Activated CD4-positive, alpha-beta T cell treated with anti-CD3 and anti-CD28 coated beads for 36 hours (primary cell): Measurements from ENCODE around the gene SPPL2C. TPM values are rescaled to one million over a fixed set of nuclear protein-coding genes. Genes with fewer than 3 reads are reported as not detected.

Source experiments
- ATAC-seq: fragments of 200-7000 bp; cut with Tn5 transposase; one replicate; pipeline ENCODE4 v1.10.0; 2021; ENCODE audit warnings: mild to moderate bottlenecking, moderate library complexity
- CTCF ChIA-PET: fragments of 350-600 bp; sonication (Branson Sonifier 250); formaldehyde crosslinking; loops from one replicate; lab custom pipeline; 2021; ENCODE audit warnings: antibody characterized with exemption; lab: Charles Lee
- POLR2A ChIA-PET: fragments of 350-600 bp; sonication (Branson Sonifier 250); formaldehyde crosslinking; loops from one replicate; lab custom pipeline; 2021; ENCODE audit warnings: antibody characterized with exemption, inconsistent platforms; lab: Charles Lee
- DNase-seq: peaks from one replicate; pipeline ENCODE4 v3.0.0-alpha.2; 2020
- H3K27ac Mint-ChIP-seq: one replicate; pipeline ENCODE4 v1.8.0; 2021; ENCODE audit warnings: mixed read lengths
- H3K27me3 Mint-ChIP-seq: one replicate; pipeline ENCODE4 v1.8.0; 2021; ENCODE audit warnings: mixed read lengths
- H3K36me3 Mint-ChIP-seq: one replicate; pipeline ENCODE4 v1.8.0; 2021; ENCODE audit warnings: low read depth, mixed read lengths
- H3K4me1 Mint-ChIP-seq: one replicate; pipeline ENCODE4 v1.8.0; 2021; ENCODE audit warnings: mixed read lengths
- H3K4me3 Mint-ChIP-seq: one replicate; pipeline ENCODE4 v1.8.0; 2021; ENCODE audit warnings: mild to moderate bottlenecking, moderate library complexity, mixed read lengths
- H3K9me3 Mint-ChIP-seq: one replicate; pipeline ENCODE4 v1.8.0; 2021; ENCODE audit warnings: low read depth, mixed read lengths
- intact Hi-C, 2 experiments: fragments of 100-400 bp; cut with DNase I in 1 of 2; cut with micrococcal nuclease in 1 of 2; formaldehyde crosslinking; loops; one replicate each; pipeline versions ENCODE4 v1.14.2 to v1.15.1; 2022 to 2024; cut with DNase I, micrococcal nuclease
- total RNA-seq, 2 experiments: library from RNA; stranded (reverse); gene quantifications; one replicate each; pipeline ENCODE4 v1.2.3, GENCODE V29; 2021

Gene SPPL2C
- total RNA-seq, 2 experiments from 2014 or later: not detected

DNA sequence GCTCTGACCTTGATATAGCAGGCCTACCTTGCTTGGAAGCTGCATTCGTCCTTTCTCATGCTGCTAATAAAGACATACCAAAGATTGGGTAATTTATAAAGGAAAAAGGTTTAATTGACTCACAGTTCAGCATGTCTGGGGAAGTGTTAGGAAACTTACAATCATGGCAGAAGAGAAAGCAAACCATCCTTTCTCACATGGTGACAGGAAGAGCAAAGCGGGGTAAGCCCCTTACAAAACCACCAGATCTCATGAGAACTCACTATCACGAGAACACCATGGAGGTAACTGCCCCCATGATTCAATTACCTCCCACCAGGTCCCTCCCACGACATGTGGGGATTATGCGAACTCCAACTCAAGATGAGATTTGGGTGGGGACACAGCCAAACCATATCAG lies 43.7 kb downstream of the SPPL2C start:
- ChIA-PET POLR2A (no interaction called here), CTCF (interaction anchor here (0.6 to 0.7 kb wide), 2 partner anchors 18 to 1555 kb away, joined by 3 read pairs; no protein-coding TSS in a partner anchor)
- intact Hi-C loops: no loop called here
- ATAC-seq: peak; percentile 60
- no peak overlapping the region for H3K27ac Mint-ChIP-seq
- peaks cover 8% of the 10 kb centered on the region for H3K4me1 Mint-ChIP-seq
- peaks cover 7% of the 10 kb centered on the region for H3K27me3 Mint-ChIP-seq
- no peak overlapping the region for H3K4me3 Mint-ChIP-seq
- no peaks in the 10 kb centered on the region for H3K36me3 Mint-ChIP-seq
- H3K9me3 Mint-ChIP-seq: peaks cover 4% of the 10 kb centered on the region
- no peak for DNase-seq

DNA sequence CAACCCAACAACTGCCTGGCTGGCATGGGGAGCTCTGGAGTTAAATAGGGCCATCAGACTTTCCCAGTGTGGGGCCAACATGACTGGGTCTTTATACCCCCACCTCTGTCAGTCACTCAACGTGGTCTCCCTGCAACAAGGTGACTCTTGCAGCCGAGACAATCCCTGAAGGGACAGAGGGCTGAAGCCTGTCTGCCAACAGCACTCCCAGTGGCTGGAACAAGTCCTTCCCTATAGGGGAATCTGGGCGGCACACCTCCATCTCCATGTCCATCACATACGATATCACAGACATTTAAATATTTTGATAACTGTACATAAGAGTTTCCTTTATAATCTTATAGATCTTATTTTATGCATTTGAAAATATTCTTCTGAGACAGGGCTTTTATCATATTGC lies 44.9 kb downstream of the SPPL2C start:
- intact Hi-C loops: no loop called here
- no peak overlapping the region for H3K27ac Mint-ChIP-seq
- CTCF ChIA-PET: interaction anchor here (0.6 to 0.7 kb wide), 2 partner anchors 16 to 37 kb away, joined by 3 to 4 read pairs; no protein-coding TSS in a partner anchor

DNA sequence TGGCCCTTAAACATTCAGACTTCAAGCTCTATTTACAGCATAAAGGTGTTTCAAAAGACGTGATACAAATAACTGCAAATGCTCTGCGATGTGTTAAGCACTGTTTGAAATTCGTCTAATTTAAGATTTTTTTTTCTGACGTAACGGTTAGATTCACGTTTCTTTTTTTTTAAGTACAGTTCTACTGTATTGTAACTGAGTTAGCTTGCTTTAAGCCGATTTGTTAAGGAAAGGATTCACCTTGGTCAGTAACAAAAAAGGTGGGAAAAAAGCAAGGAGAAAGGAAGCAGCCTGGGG lies 49.0 kb downstream of the SPPL2C start:
- intact Hi-C loops: loop anchor here in 1 of 2 experiments (1.0 kb wide), 4 partner anchors 56 to 373 kb away; partner anchors contain the start of gene CRHR1

More for the DNA sequence above, 44.9 kb downstream of the SPPL2C start:
- no peaks in the 10 kb centered on the region for H3K36me3 Mint-ChIP-seq
- POLR2A ChIA-PET: no interaction called here
- H3K4me1 Mint-ChIP-seq: peaks cover 11% of the 10 kb centered on the region
- H3K4me3 Mint-ChIP-seq: no peak overlapping the region
- no peak for ATAC-seq
- H3K9me3 Mint-ChIP-seq: peaks cover 2% of the 10 kb centered on the region
- peaks cover 7% of the 10 kb centered on the region for H3K27me3 Mint-ChIP-seq
- no peak for DNase-seq

DNA sequence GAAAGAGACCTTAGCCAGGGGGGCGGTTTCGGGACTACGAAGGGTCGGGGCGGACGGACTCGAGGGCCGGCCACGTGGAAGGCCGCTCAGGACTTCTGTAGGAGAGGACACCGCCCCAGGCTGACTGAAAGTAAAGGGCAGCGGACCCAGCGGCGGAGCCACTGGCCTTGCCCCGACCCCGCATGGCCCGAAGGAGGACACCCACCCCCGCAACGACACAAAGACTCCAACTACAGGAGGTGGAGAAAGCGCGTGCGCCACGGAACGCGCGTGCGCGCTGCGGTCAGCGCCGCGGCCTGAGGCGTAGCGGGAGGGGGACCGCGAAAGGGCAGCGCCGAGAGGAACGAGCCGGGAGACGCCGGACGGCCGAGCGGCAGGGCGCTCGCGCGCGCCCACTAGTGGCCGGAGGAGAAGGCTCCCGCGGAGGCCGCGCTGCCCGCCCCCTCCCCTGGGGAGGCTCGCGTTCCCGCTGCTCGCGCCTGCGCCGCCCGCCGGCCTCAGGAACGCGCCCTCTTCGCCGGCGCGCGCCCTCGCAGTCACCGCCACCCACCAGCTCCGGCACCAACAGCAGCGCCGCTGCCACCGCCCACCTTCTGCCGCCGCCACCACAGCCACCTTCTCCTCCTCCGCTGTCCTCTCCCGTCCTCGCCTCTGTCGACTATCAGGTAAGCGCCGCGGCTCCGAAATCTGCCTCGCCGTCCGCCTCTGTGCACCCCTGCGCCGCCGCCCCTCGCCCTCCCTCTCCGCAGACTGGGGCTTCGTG lies 49.5 kb downstream of the SPPL2C start, which contains the start of gene MAPT:
MAPT (plus strand) TSS at position 533 of the 763 bp plus-strand sequence. CDS start 67,784 bp downstream, outside the sequence.
- no peak within 1 kb of the TSS for H3K27ac Mint-ChIP-seq
- no peaks in the 10 kb centered on the region for H3K36me3 Mint-ChIP-seq
- ChIA-PET POLR2A (no interaction called here), CTCF (interaction anchor here (0.7 to 2.0 kb wide), 10 partner anchors 11 to 254 kb away, joined by 3 to 7 read pairs (median 4); no protein-coding TSS in a partner anchor)
- intact Hi-C loops: loop anchor here in 1 of 2 experiments (1.0 kb wide), 4 partner anchors 55 to 372 kb away; partner anchors contain the start of gene CRHR1
- peak within 1 kb of the TSS; percentile 75 for H3K4me3 Mint-ChIP-seq
- H3K9me3 Mint-ChIP-seq: no peaks in the 10 kb centered on the region
- peaks cover 19% of the 10 kb centered on the region for H3K4me1 Mint-ChIP-seq
- H3K27me3 Mint-ChIP-seq: peaks cover 36% of the 10 kb centered on the region
- ATAC-seq (peak; percentile 91), DNase-seq (peak; percentile 90)

More for the DNA sequence above, 49.0 kb downstream of the SPPL2C start:
- H3K9me3 Mint-ChIP-seq: no peaks in the 10 kb centered on the region
- no peaks in the 10 kb centered on the region for H3K36me3 Mint-ChIP-seq
- no peak for DNase-seq
- ATAC-seq: no peak
- peaks cover 22% of the 10 kb centered on the region for H3K4me1 Mint-ChIP-seq
- peak overlapping the region; percentile 75 for H3K4me3 Mint-ChIP-seq
- POLR2A ChIA-PET: interaction anchor here (0.6 kb wide), 1 partner anchor 581 kb away, joined by 5 read pairs; no protein-coding TSS in a partner anchor
- H3K27ac Mint-ChIP-seq: no peak overlapping the region
- CTCF ChIA-PET: interaction anchor here (0.7 to 2.0 kb wide), 14 partner anchors 11 to 254 kb away, joined by 3 to 9 read pairs (median 4); no protein-coding TSS in a partner anchor
- peaks cover 33% of the 10 kb centered on the region for H3K27me3 Mint-ChIP-seq

DNA sequence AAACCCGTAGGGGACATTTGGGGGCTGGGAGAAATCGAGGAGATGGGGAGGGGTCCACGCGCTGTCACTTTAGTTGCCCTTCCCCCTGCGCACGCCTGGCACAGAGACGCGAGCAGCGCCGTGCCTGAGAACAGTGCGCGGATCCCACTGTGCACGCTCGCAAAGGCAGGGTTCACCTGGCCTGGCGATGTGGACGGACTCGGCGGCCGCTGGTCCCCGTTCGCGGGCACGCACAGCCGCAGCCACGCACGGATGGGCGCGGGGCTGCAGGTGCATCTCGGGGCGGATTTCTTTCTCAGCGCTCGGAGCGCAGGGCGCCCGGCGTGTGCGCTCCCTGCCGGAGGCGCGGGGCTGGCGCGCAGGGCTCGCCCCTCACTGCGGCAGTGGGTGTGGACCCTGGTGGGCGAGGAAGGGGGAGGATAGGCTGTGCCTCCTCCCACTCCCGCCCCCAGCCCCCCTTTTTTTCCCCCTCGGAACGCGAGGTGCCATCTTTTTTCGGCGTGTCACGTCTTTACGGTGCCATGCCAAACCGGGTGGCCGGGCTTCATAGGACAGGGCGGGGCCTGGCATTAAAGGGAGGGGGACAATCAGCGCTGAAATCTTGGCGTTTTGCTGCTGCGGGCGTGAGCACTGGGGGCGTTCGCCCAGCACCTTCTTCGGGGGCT lies 50.8 kb downstream of the SPPL2C start:
- Mint-ChIP-seq H3K4me3 (peak overlapping the region; percentile 75), H3K27me3 (peaks cover 46% of the 10 kb centered on the region), H3K4me1 (peaks cover 19% of the 10 kb centered on the region), H3K36me3 (no peaks in the 10 kb centered on the region), H3K9me3 (no peaks in the 10 kb centered on the region), H3K27ac (no peak overlapping the region)
- intact Hi-C loops: no loop called here
- DNase-seq: peak; percentile 31
- POLR2A ChIA-PET: interaction anchor here (0.6 kb wide), 1 partner anchor 57 kb away, joined by 4 read pairs; no protein-coding TSS in a partner anchor
- CTCF ChIA-PET: no interaction called here
- ATAC-seq: no peak

DNA sequence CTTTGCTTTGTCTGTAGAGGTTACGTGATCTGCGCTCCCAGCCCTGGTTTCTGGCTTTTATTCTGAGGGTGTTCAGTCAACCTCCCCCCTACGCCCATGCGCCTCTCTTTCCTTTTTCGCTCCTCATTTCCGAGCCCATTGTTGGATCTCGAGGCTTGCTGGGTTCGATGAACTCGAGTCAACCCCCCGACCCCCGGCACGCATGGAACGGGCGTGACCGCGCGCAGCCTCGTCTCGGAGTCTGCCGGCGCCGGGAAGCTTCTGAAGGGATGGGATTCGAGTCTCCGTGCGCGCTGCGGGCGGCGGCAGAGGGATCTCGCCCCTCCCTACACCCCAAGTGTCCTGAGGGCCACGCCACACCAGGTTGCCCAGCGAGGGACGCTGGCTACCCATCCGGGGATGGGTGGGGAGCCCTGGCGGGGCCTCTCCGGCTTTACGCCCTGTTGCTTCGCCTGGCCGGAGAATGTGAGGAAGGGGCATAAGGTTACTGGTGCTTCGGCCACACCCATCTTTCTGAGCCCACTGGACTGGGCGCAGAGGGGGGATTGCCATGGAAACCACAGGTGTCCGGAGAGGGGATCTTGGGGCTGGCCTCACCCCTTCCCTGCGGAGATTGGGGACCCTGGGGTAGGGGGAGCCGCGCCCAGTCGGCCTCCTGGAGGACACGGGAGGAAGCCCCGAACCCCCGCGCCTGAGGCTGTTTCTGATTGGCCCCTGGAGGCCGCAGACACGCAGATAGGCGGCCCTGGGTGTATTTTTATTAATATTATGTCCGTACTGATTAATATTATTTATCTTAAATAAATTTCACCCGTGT lies 51.5 kb downstream of the SPPL2C start:
- CTCF ChIA-PET: no interaction called here
- peaks cover 51% of the 10 kb centered on the region for H3K27me3 Mint-ChIP-seq

More for the DNA sequence above, 51.5 kb downstream of the SPPL2C start:
- ATAC-seq: no peak
- H3K9me3 Mint-ChIP-seq: no peaks in the 10 kb centered on the region
- H3K4me1 Mint-ChIP-seq: peaks cover 19% of the 10 kb centered on the region
- peak overlapping the region; percentile 75 for H3K4me3 Mint-ChIP-seq
- intact Hi-C loops: no loop called here
- H3K27ac Mint-ChIP-seq: no peak overlapping the region
- no peaks in the 10 kb centered on the region for H3K36me3 Mint-ChIP-seq
- peak; percentile 13 for DNase-seq
- POLR2A ChIA-PET: no interaction called here

Other genes with a start within 250 kb of the SPPL2C start
- not detected for gene CRHR1, start 60.6 kb upstream of the SPPL2C start, total RNA-seq
- gene MAPT, start 49.7 kb downstream of the SPPL2C start, total RNA-seq: 1 to 10 TPM in 1 of 2 experiments, under 1 TPM in 1; 0.75 to 1.7 TPM
- gene STH, start 154.4 kb downstream of the SPPL2C start, total RNA-seq: not detected